Stimulated activated naive CD4-positive, alpha-beta T cell (primary cell): Measurements from ENCODE around the gene NUFIP2.
"Not testable (repeated sequence)": the region's sequence is repeated elsewhere in the genome, so short reads cannot be mapped to it uniquely, and the experiment has no call there.

ENCODE experiments used
- DNase-seq, 6 experiments: peaks; one replicate each; lab custom pipeline; 2025; lab: John Stamatoyannopoulos, UW

Gene NUFIP2

GRCh38 chr17:29238133-29238850, 55.7 kb downstream of the NUFIP2 start:
- no peak for DNase-seq

- DNase-seq, result no peak
Observed at GRCh38 chr17:29237476-29238132, 56.3 kb downstream of the NUFIP2 start.

DNA sequence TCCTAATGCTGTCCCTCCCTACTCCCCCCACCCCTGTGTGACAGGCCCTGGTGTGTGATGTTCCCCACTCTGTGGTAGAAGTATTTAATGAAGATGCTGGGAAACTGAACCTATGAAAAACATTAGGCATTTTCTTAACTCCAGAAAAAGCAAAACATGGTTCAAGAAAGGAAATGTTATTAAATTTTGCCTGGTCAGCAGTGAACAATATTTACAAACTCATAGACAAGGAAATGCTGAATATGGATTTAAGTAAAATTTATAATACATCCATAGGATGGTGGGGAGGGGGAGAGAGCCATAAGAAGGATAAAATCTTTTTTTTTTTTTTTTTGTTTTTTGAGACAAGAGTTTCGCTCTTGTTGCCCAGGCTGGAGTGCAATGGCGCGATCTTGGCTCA, 58.0 kb downstream of the NUFIP2 start:
- DNase-seq, result no peak

DNA sequence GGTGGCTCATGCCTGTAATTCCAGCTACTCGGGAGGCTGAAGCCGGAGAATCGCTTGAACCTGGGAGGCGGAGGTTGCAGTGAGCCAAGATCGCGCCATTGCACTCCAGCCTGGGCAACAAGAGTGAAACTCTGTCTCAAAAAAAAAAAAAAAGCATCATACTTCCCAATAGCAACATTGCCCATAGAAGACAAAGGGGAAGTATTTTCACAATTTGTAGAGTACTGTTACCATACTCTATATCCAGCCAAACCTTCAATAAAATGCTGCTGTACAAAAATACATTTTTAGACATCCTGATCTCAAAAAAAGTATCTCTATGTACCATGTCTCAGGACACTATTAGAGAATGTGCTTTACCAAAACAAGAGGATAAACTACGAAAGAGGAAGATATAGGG, 59.0 kb downstream of the NUFIP2 start:
- DNase-seq, result not testable (repeated sequence)

GRCh38 chr17:29233301-29233700, 60.6 kb downstream of the NUFIP2 start:
- DNase-seq, result no peak

DNA sequence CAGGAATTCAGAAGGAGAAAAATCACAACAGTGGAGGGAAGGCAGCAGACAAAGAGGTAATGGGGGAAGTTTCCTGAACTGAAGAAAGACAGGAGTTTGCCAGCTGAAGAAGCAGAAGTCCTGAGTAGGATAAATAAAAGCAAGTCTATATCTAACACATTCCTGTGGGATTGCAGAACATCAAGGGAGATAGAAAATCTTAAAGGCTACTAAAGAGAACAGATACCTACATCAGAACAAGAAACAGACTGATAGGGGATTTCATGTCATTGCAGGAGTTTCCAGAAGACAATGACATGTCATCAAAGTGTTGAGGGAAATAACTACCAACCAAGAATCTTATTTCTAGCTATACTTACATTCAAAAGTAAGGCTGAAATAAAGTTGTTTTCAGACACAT, 68.6 kb downstream of the NUFIP2 start:
- DNase-seq, result no peak

DNA sequence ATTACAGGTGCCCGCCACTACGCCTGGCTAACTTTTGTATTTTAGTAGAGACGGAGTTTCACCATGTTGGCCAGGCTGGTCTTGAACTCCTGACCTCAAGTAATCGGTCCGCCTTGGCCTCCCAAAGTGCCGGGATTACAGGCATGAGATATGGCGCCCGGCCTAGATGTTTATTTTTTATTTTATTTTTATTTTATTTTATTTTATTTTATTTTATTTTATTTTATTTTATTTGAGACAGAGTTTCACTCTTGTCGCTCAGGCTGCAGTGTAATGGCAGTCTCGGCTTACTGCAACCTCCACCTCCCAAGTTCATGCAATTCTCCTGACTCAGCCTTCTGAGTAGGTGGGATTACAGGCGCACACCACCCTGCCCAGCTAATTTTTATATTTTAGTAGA, 72.6 kb downstream of the NUFIP2 start:
- DNase-seq, result not testable (repeated sequence)

DNA sequence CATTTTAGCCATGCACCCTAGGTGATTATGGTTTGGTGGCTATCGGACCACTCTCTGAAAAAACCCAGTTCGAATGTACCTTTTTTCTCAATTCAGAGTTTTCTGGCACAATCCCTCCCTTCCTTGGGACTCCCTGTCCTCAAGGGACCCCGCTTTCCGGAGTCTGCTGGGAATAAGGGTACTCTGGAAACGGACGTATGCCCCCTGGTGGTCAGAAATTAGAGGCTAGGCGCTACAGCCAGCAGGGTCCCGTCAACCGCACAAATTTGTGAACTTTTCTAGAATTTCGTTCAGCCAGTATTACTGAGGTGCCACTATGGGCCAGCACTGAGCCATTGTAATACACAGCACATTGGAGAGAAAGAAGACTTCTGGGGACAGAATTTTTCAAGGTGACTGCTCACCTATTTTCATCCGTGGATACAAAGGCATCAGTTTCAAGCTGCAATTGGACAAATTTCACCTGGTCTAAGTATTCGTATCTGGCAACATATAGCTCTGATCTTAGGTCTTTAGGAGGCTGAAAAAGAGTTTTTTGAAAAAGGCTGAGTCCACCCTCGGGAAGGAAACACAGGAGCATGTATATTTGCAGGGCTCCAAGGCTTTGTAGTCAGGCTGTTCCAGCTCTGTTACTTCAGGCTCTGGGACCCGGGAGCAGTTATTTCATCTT, 74.4 kb downstream of the NUFIP2 start:
- DNase-seq, result peak; percentile 19 to 70 (median 54)

DNA sequence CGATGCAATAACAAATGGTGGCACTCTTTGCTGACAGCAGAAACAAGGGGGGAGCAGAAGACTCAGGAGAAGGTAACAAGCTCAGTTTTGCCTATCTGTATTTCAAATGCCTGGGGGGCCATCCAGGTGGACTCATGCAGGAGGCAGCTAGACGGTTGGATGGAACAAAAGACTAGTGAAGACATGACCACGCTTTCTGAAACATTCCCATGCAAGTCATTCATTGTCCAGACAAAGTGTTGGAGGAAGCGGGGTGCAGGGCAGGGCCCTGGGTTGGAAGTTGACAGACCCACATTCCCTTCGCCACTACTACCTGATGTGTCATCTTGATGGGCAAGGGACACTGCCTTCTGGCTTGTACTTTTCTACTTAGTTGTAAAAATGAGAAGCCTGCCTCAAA, 77.1 kb downstream of the NUFIP2 start:
- DNase-seq, result no peak

GRCh38 chr17:29216181-29216580, 77.8 kb downstream of the NUFIP2 start:
- DNase-seq, result no peak

DNA sequence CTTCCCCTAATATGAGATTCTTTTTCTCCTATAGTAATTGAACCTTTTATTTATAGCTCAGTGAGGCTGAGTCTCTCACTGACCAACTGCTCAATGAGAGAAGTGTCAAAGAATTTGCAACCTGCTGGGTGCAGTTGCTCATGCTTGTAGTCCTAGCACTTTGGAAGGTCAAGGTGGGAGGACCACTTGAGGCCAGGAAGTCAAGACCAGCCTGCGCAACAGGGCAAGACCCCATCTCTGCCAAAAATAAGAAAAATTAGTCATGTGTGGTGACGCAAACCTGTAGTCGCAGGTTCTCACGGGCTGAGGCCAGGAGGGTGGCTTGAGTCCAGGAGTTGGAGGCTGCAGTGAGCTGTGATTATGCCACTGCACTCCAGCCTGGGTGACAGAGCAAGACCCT, 78.2 kb downstream of the NUFIP2 start:
- no peak for DNase-seq

- DNase-seq, result no peak
Observed at GRCh38 chr17:29215174-29215573, 78.8 kb downstream of the NUFIP2 start.

DNA sequence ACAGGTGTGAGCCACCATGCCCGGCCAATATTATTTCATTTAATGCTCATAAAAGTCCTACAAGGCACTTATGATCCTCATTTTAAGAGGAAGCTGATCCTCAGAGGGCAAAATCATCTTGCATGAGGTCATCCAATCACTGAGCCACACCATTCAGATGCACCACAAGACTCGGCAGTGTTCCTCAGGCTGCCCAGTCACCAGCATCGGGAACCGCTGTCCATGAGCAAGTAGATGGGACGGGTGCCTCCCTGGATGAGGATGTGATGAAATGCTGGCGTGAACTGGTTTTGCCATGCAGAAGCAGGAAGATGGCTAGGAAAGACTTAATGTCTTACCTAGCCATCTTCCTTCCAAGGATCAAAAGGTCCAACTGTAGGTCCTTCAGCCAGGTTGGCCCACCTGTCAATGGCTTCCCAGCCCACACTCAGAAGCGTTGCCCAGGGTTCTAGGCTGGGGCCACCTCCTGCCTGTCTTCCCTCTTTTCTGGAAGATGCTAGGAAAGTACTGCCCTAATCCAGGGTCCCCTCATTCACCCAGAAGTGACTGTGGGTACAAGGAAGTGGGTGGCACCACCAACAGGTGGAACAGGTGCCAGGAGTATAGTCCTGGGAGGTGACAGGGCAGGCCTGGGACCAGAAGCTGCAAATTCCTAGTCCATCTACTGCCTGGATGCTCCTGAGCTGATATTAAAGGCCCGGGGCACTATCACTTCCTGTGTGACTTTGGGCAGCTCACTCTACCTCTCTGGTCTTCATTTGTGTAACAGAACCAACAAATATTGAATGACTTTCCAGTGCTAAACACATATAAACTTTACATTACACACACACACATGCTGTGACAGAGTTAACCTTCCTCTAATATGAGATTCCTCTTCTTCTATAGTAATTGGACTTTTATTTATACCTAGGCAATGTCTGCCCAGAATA, 79.5 kb downstream of the NUFIP2 start:
- no peak for DNase-seq

DNA sequence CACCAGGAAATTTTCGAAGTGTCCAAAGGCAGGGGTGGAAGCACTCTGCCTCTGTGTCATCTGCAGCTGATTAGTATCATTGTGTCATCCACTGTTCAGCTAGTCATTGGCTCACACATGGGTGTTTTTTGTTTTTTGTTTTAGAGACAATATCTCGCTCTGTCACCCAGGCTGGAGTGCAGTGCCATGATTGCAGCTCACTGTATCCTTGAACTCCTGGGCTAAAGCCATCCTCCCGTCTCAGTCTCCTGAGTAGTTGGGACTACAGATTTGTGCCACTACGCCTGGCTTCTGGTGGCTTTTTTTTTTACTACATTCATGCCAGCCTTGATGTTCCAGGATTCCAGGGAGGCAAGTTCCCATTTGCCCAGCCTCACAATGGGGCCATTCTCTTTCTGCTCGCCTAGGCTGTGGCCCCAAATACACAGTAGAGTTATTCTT, 81.2 kb downstream of the NUFIP2 start:
- DNase-seq, result no peak

- no peak for DNase-seq
Observed at GRCh38 chr17:29212094-29212631, 81.8 kb downstream of the NUFIP2 start.

DNA sequence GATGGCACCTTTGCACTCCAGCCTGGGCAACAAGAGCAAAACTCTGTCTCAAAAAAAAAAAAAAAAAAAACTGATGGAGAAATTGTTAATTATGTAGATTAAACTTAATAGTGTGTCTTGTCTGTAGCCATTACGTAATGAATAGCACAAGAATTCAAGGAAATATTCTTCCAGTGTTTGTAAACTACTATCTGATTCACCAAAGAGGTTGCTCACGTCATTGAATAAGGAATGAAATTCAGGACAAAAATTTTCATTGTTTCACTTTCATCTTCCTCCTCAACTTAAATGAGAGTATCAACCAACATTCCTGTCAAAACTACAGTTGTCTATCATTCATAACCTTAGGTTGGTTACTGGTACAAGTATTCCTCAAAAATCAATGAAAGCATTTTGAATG, 83.1 kb downstream of the NUFIP2 start:
- DNase-seq, result no peak

GRCh38 chr17:29209073-29209472, 84.9 kb downstream of the NUFIP2 start:
- no peak for DNase-seq

DNA sequence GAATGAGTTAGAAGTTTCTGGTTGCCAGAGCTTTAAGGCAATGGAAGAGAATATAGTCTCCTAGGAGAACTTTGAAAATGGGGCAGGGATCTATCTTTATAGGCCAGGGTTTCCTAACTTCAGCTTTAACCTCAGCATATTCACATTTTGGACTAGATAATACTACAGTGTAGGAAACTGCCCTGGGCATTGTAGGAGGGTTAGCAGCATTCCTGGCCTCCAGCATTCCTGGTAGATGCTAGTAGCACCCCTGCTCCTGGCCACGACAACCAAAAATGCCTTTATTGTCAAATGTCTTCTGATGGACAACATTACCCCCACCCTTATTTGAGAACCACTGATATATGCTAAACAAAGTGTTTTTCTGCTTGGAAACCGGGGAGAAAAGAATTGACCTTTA, 86.0 kb downstream of the NUFIP2 start:
- no peak for DNase-seq
